Mucosa of descending colon (tissue), 3 donors: Measurements from ENCODE around the gene NDN. TPM values are rescaled to one million over a fixed set of nuclear protein-coding genes. Genes with fewer than 3 reads are reported as not detected.

Source experiments
- ATAC-seq: fragments of 200-7000 bp; cut with Tn5 transposase; one replicate; pipeline ENCODE4 v1.9.1; 2020; ENCODE audit warnings: mild to moderate bottlenecking, moderate library complexity
- DNase-seq, 3 donors: peaks; one replicate each; pipeline ENCODE4 v3.0.0-alpha.2; 2020
- H3K36me3 ChIP-seq: fragments of 200-600 bp; one replicate; pipeline ENCODE4 v1.8.0; 2021; ENCODE audit warnings: low read depth, mild to moderate bottlenecking
- H3K4me1 ChIP-seq: fragments of 200-600 bp; one replicate; pipeline ENCODE4 v1.8.0; 2021; ENCODE audit warnings: low read depth, mild to moderate bottlenecking
- H3K4me3 ChIP-seq: fragments of 200-600 bp; one replicate; pipeline ENCODE4 v1.8.0; 2021; ENCODE audit warnings: mild to moderate bottlenecking
- H3K9me3 ChIP-seq: fragments of 200-600 bp; one replicate; pipeline ENCODE4 v1.8.0; 2021; ENCODE audit warnings: mild to moderate bottlenecking
- intact Hi-C, 2 donors: fragments of 100-400 bp; cut with DNase I in 1 of 2; cut with micrococcal nuclease in 1 of 2; formaldehyde crosslinking; loops; one replicate each; pipeline versions ENCODE4 v1.11.0 to v1.11.1; 2022; cut with DNase I, micrococcal nuclease
- total RNA-seq, 3 donors: library from RNA; stranded (reverse); fragmentation: NEBNext Ultra II Directional in 2 of 3; extraction: Animal tissue kit (Norgen Biotek cat#: 25700) in 2 of 3; gene quantifications; one replicate each; pipeline versions ENCODE4 v1.2.1 to v1.2.4, GENCODE V29; 2021 to 2023
- TF ChIP-seq, protein P1 (sequence below): fragments of 200-600 bp; IDR thresholded peaks from one replicate; pipeline ENCODE4 v1.8.0; 2022; ENCODE audit warnings: antibody characterized with exemption, mild to moderate bottlenecking
- donor health status: DM: no; HTN: no; CAD: no; lungs with moderate emphysema.
- donor health status: DM: no; HTN: no; CAD: no.
- donor health status: DM: no; HTN: yes; CAD: no.

The NDN gene
- total RNA-seq, 3 donors from 2014 or later, result 13.4 to 49.8 (median 21.8) TPM

DNA sequence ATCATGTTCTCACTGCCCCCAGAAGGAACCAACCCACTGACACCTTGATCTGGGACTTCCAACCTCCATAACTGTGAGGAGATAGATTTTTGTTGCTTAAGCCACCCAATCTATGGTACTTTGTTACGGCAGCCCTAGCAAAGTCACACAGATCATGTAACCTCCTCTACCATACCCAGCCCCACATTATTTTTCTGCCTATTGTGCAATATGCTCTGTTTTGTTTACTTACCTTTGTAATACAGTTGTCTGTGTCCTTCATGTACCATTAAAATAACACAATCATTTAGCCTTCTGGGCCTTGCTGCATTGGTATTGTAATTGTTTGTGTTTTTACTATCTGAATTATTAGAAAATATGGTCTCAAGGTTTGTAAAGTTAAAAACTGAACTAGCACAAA lies 16.1 kb downstream of the NDN start:
- intact Hi-C loops, result no loop called here
- ATAC-seq (no peak), DNase-seq (no peak)
- H3K36me3 ChIP-seq, result no peaks in the 10 kb centered on the region
- H3K4me1 ChIP-seq, result no peaks in the 10 kb centered on the region
- TF ChIP-seq, protein P1, sequence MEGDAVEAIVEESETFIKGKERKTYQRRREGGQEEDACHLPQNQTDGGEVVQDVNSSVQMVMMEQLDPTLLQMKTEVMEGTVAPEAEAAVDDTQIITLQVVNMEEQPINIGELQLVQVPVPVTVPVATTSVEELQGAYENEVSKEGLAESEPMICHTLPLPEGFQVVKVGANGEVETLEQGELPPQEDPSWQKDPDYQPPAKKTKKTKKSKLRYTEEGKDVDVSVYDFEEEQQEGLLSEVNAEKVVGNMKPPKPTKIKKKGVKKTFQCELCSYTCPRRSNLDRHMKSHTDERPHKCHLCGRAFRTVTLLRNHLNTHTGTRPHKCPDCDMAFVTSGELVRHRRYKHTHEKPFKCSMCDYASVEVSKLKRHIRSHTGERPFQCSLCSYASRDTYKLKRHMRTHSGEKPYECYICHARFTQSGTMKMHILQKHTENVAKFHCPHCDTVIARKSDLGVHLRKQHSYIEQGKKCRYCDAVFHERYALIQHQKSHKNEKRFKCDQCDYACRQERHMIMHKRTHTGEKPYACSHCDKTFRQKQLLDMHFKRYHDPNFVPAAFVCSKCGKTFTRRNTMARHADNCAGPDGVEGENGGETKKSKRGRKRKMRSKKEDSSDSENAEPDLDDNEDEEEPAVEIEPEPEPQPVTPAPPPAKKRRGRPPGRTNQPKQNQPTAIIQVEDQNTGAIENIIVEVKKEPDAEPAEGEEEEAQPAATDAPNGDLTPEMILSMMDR, result no peak
- H3K9me3 ChIP-seq, result no peaks in the 10 kb centered on the region
- H3K4me3 ChIP-seq, result no peak overlapping the region

DNA sequence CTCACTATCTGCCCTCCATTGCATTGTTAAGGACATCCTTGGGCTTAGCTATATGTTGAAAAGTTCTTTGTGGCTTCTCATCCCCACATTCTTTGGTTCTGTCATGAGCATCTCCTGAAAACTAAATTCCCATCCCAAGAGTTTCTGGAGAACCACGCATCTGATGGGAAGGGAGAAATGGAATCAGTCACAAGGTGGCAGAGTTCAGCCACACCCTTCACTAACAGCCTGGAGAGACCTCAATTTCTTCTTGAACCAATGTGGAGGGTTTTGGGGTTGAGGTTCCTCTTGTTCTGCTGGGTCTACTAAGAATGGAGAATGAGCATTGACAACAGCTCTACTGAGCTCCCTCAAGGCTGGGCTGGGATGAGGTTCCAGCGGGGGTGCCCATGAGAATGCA lies 23.9 kb downstream of the NDN start:
- no peaks in the 10 kb centered on the region for H3K4me1 ChIP-seq
- intact Hi-C loops, result no loop called here
- no peaks in the 10 kb centered on the region for H3K36me3 ChIP-seq
- ATAC-seq (no peak), DNase-seq (no peak)
- no peak overlapping the region for H3K4me3 ChIP-seq
- TF ChIP-seq, protein P1, result no peak
- no peaks in the 10 kb centered on the region for H3K9me3 ChIP-seq

DNA sequence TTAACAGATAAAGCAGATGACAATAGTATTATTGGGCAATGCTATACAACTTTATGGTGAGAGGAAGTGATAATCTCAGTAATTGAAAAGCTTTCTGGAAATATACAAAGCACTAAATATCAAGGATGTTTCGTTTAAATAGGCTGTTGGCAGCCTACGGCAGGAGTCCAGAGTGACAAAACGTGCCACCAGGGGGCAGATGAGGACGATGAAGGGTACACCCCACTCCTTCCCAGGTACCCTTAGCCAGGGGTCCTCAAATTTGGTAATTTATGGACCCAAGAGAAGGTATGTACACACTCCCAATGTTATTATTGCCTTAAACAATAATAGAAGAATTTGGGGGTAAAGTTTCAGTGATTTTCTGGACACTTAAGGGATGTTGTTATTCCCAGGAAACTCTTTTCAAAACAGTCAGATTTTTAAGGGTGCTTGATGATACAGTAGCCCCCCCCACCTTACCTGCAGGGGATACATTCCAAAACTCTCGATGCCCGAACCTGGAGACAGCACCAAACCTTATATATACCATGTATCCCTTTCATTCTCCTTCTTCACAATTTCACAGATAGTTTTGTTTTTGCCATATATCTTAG lies 38.1 kb downstream of the NDN start:
- Histone ChIP-seq H3K4me3 (no peak overlapping the region), H3K36me3 (no peaks in the 10 kb centered on the region), H3K4me1 (no peaks in the 10 kb centered on the region), H3K9me3 (no peaks in the 10 kb centered on the region)
- DNase-seq (peak in 2 of 3 donors; percentile 48 to 59), ATAC-seq (no peak)
- TF ChIP-seq, protein P1, result no peak
- intact Hi-C loops, result loop anchor here (5.0 to 10.0 kb wide), 2 partner anchors 216 to 228 kb away; no protein-coding TSS in a partner anchor

DNA sequence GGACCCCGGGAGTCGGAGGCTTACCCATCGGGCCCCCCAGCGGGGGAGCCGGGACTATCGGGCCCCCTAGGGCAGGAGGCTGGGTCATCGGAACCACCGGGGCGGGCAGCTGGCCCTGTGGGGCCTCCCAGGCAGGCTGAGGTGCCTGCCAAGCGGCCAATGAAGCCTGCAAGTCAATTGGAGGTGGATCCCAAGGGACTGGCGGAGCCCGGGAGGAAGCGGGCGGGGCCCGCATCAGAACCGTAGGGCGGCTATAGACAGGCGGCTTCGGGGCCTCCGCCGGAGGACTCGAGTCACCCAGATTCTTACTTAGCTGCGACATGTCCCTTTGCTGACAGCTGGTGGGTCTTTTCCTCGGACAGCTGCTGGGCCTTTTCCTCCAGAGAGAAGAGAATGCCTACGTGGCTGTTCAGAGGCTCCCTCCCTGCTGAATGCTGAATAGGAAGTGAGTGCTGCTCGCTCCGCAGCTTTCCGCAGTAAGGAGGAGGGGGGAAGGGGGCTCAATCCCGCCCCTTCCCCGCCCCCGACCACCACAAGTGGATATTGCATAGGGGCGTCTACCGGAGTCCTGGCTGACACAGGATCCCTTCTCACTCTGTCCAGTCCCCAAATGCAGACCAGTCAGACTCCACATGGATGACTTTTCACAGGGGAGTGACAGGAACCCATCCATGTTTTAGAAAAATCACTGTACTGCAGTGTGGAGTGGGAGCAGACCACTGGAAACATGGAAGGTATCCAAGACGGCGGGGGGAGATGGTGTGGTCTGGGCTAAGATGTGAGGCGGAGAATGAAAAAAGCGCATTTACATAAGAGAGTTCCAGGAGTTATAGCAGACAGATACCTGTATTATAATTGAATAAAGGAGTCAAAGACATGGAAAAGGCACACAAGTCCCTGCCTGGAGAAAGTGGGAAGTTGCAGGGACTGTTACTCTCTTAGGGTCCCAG lies 39.4 kb downstream of the NDN start, which contains the start of gene MAGEL2:
Gene MAGEL2, minus strand, starts transcription at position 447 of the 950 bp plus-strand sequence. Its CDS starts 125 bp downstream, at position 322.
- ATAC-seq, result peak; percentile 22
- Histone ChIP-seq H3K9me3 (no peaks in the 10 kb centered on the region), H3K4me1 (no peaks in the 10 kb centered on the region), H3K4me3 (no peak within 1 kb of the TSS), H3K36me3 (no peaks in the 10 kb centered on the region)
- intact Hi-C loops, result loop anchor here (5.0 to 10.0 kb wide), 2 partner anchors 217 to 230 kb away; no protein-coding TSS in a partner anchor
- peak in 1 of 3 donors; percentile 42 for DNase-seq
- TF ChIP-seq, protein P1, result no peak

DNA sequence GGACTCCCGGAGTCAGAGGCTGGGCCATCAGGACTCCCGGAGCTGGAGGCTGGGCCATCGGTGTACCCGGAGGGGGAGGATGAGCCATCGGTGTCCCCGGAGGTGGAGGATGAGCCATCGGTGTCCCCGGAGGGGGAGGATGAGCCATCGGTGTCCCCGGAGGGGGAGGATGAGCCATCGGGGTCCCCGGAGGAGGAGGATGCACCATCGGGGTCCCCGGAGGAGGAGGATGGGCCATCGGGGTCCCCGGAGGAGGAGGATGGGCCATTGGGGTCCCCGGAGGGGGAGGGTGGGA lies 40.2 kb downstream of the NDN start:
- no peaks in the 10 kb centered on the region for H3K36me3 ChIP-seq
- no peaks in the 10 kb centered on the region for H3K9me3 ChIP-seq
- intact Hi-C loops, result loop anchor here (5.0 to 10.0 kb wide), 2 partner anchors 218 to 230 kb away; no protein-coding TSS in a partner anchor
- TF ChIP-seq, protein P1, result no peak
- ATAC-seq (no peak), DNase-seq (no peak)
- H3K4me1 ChIP-seq, result no peaks in the 10 kb centered on the region
- H3K4me3 ChIP-seq, result no peak overlapping the region
